Esophagus muscularis mucosa (tissue), 3 donors: Measurements from ENCODE around the gene PIGR.

Experiments
- POLR2A ChIP-seq: fragments of 450-650 bp; IDR thresholded peaks from one replicate; pipeline ENCODE4 v1.6.1; 2017; ENCODE audit warnings: antibody characterized with exemption, moderate library complexity, mild to moderate bottlenecking, low read depth
- POLR2AphosphoS5 ChIP-seq, 2 donors: sonication (generic); formaldehyde crosslinking; IDR thresholded peaks; one replicate each; pipeline ENCODE4 v1.6.1; 2017; ENCODE audit warnings: antibody characterized with exemption in 2 of 2
- TF ChIP-seq, protein P1 (sequence below), 3 experiments: fragments of 200-600 bp in 2 of 3; fragments of 450-650 bp in 1 of 3; sonication (generic) in 2 of 3; IDR thresholded peaks; one replicate each; pipeline ENCODE4 v1.5.1; 2017 to 2019; ENCODE audit warnings: antibody characterized with exemption in 3 of 3, mild to moderate bottlenecking in 2 of 3, moderate library complexity in 1 of 3

DNA sequence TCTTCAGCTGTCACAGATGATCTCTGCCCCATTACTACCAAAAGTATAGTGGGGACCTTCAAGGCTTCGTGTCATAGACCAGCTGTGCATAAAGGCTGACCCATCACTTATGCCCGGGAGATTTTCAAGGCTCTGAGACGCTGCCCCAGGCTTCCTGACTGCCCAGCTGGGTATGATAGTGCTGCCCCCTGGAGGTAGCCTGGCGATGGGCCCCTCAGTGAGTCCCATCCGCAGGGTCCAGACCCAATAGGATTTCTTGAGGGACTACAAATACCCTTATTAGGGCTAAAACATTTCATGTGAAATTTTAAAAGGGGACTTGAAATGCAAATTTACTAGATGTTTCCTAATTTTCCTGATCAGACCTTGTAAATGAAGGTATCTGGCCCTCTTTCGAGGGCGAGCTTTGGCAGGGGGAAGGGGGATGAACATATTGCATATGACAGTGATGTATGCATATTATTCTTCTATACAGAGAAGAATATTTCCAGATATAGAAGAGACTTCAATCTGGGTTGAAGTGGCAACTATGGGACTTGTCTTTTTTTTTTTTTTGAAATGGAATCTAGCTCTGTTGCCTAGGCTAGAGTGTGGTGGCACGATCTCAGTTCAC is 12.8 kb downstream of the PIGR start:
- TF ChIP-seq, protein P1, sequence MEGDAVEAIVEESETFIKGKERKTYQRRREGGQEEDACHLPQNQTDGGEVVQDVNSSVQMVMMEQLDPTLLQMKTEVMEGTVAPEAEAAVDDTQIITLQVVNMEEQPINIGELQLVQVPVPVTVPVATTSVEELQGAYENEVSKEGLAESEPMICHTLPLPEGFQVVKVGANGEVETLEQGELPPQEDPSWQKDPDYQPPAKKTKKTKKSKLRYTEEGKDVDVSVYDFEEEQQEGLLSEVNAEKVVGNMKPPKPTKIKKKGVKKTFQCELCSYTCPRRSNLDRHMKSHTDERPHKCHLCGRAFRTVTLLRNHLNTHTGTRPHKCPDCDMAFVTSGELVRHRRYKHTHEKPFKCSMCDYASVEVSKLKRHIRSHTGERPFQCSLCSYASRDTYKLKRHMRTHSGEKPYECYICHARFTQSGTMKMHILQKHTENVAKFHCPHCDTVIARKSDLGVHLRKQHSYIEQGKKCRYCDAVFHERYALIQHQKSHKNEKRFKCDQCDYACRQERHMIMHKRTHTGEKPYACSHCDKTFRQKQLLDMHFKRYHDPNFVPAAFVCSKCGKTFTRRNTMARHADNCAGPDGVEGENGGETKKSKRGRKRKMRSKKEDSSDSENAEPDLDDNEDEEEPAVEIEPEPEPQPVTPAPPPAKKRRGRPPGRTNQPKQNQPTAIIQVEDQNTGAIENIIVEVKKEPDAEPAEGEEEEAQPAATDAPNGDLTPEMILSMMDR (IDR thresholded peaks at IDR 0.05), result peak in 2 of 3 experiments; percentile 13 to 39
- TF ChIP-seq POLR2A, result no peak
- TF ChIP-seq POLR2AphosphoS5 (IDR thresholded peaks at IDR 0.05), result no peak
